ENCODE results near the gene GTF2E1.

- TF ChIP-seq, protein P1, sequence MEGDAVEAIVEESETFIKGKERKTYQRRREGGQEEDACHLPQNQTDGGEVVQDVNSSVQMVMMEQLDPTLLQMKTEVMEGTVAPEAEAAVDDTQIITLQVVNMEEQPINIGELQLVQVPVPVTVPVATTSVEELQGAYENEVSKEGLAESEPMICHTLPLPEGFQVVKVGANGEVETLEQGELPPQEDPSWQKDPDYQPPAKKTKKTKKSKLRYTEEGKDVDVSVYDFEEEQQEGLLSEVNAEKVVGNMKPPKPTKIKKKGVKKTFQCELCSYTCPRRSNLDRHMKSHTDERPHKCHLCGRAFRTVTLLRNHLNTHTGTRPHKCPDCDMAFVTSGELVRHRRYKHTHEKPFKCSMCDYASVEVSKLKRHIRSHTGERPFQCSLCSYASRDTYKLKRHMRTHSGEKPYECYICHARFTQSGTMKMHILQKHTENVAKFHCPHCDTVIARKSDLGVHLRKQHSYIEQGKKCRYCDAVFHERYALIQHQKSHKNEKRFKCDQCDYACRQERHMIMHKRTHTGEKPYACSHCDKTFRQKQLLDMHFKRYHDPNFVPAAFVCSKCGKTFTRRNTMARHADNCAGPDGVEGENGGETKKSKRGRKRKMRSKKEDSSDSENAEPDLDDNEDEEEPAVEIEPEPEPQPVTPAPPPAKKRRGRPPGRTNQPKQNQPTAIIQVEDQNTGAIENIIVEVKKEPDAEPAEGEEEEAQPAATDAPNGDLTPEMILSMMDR (IDR thresholded peaks at IDR 0.05; ENCODE audit: low read depth, low read length, poor library complexity, severe bottlenecking), result no peak
- no peak for TF ChIP-seq EZH2phosphoT487 (IDR thresholded peaks at IDR 0.05; ENCODE audit: borderline replicate concordance, low read length)
Observed at GRCh38 chr3:120820748-120821147, 78.2 kb downstream of the GTF2E1 start.
